Uterus (tissue), 2 donors: ENCODE results near the gene ENOSF1.

ENCODE experiments used
- CTCF ChIP-seq, 4 experiments: fragments of 200-600 bp in 2 of 4; fragments of 450-650 bp in 2 of 4; sonication (generic) in 2 of 4; IDR thresholded peaks; one replicate each; pipeline ENCODE4 v1.5.1; 2016 to 2019; ENCODE audit warnings: antibody characterized with exemption in 4 of 4, mild to moderate bottlenecking in 2 of 4, moderate library complexity in 1 of 4
- POLR2A ChIP-seq, 2 donors: fragments of 450-650 bp; IDR thresholded peaks; one replicate each; pipeline ENCODE4 v1.6.1; 2016; ENCODE audit warnings: antibody characterized with exemption in 2 of 2, mild to moderate bottlenecking in 1 of 2, moderate library complexity in 1 of 2

GRCh38 chr18:703213-703967 lies 9.0 kb downstream of the ENOSF1 start:
- no peak for TF ChIP-seq POLR2A (IDR thresholded peaks at IDR 0.05)
- TF ChIP-seq CTCF (IDR thresholded peaks at IDR 0.05) = no peak
